Measurements from ENCODE around the gene OGFOD1.
A peak's percentile ranks its signal among the peaks of the same experiment; 100 is the strongest.

The OGFOD1 gene

GRCh38 chr16:56514845-56515244 lies 63.5 kb downstream of the OGFOD1 start:
- peaks cover 7% of the 10 kb centered on the region for H3K9me3 Mint-ChIP-seq
- no peak for TF ChIP-seq CTCF (IDR thresholded peaks at IDR 0.05)
- H3K27me3 Mint-ChIP-seq (ENCODE audit: low read depth, poor library complexity), result no peaks in the 10 kb centered on the region
- peaks cover 32% of the 10 kb centered on the region for H3K4me1 Mint-ChIP-seq
- no peak overlapping the region for H3K27ac Mint-ChIP-seq
- H3K4me3 Mint-ChIP-seq, result no peak overlapping the region
- H3K36me3 Mint-ChIP-seq (ENCODE audit: low read depth), result peaks cover 46% of the 10 kb centered on the region
- DNase-seq, result no peak

DNA sequence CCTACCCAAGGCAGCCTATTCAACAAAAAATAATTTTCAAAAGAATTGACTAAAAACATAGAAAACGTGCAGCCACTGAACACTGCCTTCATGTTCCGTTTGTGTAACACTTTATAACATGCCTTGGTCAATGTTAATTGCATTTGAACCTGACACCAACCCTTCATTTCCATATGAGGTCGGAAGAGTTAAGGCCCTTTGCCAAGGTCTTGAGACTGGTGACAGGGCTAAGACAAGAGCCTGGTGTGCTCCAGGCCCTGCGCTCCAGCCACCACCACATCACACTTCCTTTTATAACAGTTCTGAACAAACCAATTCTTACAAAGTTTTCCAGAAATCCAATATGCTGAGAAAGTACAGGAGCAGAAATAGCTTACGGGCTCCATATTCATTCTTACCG lies 64.3 kb downstream of the OGFOD1 start:
- Mint-ChIP-seq H3K27ac (no peak overlapping the region), H3K27me3 (ENCODE audit: low read depth, poor library complexity) (no peaks in the 10 kb centered on the region), H3K36me3 (ENCODE audit: low read depth) (peaks cover 38% of the 10 kb centered on the region), H3K4me1 (peaks cover 35% of the 10 kb centered on the region), H3K4me3 (no peak overlapping the region), H3K9me3 (peaks cover 7% of the 10 kb centered on the region)
- no peak for TF ChIP-seq CTCF (IDR thresholded peaks at IDR 0.05)
- DNase-seq, result no peak

DNA sequence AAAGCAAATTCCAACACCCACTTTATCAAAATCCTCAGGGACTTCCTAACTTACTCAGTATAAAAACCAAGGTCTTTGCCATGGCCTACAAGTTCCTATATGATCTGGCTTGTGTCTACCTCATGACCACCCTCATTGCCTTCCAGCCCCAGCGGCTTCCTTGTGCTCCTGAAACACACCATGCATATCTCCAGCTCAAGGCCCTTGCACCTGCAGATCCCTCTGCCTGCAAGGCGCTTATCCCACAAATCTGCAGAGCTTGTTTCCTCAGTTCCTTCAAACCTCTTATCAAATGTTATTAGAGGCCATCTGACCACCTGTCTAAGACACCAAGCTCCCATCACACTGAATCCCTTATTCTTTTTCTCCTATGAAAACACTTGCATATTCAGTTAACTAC lies 65.9 kb downstream of the OGFOD1 start:
- no peak for DNase-seq
- Mint-ChIP-seq H3K36me3 (ENCODE audit: low read depth) (peaks cover 23% of the 10 kb centered on the region), H3K4me1 (peaks cover 34% of the 10 kb centered on the region), H3K27ac (no peak overlapping the region), H3K27me3 (ENCODE audit: low read depth, poor library complexity) (no peaks in the 10 kb centered on the region), H3K4me3 (no peak overlapping the region), H3K9me3 (peaks cover 4% of the 10 kb centered on the region)
- no peak for TF ChIP-seq CTCF (IDR thresholded peaks at IDR 0.05)

GRCh38 chr16:56518425-56518824 lies 67.1 kb downstream of the OGFOD1 start:
- Mint-ChIP-seq H3K27ac (no peak overlapping the region), H3K36me3 (ENCODE audit: low read depth) (peaks cover 10% of the 10 kb centered on the region), H3K4me1 (peaks cover 34% of the 10 kb centered on the region), H3K9me3 (no peaks in the 10 kb centered on the region), H3K4me3 (peak overlapping the region; percentile 85), H3K27me3 (ENCODE audit: low read depth, poor library complexity) (peaks cover 7% of the 10 kb centered on the region)
- TF ChIP-seq CTCF (IDR thresholded peaks at IDR 0.05), result no peak
- DNase-seq, result no peak

GRCh38 chr16:56519459-56520250 lies 68.3 kb downstream of the OGFOD1 start, which contains the start of gene BBS2:
TSS of gene BBS2 (minus strand) at chr16:56520024. CDS start at chr16:56519862, 162 bp downstream.
- Mint-ChIP-seq H3K27me3 (ENCODE audit: low read depth, poor library complexity) (peaks cover 7% of the 10 kb centered on the region), H3K4me3 (peak within 1 kb of the TSS; percentile 85), H3K9me3 (no peaks in the 10 kb centered on the region), H3K27ac (peak within 1 kb of the TSS; percentile 45), H3K36me3 (ENCODE audit: low read depth) (no peaks in the 10 kb centered on the region), H3K4me1 (peaks cover 34% of the 10 kb centered on the region)
- TF ChIP-seq CTCF (IDR thresholded peaks at IDR 0.05), result no peak
- peak; percentile 95 for DNase-seq

GRCh38 chr16:56520251-56520577 lies 68.9 kb downstream of the OGFOD1 start:
- Mint-ChIP-seq H3K4me3 (peak overlapping the region; percentile 85), H3K36me3 (ENCODE audit: low read depth) (no peaks in the 10 kb centered on the region), H3K27ac (no peak overlapping the region), H3K4me1 (peaks cover 34% of the 10 kb centered on the region), H3K27me3 (ENCODE audit: low read depth, poor library complexity) (peaks cover 10% of the 10 kb centered on the region), H3K9me3 (no peaks in the 10 kb centered on the region)
- no peak for DNase-seq
- no peak for TF ChIP-seq CTCF (IDR thresholded peaks at IDR 0.05)

Data from nephron progenitor cell (in vitro differentiated cells).